ENCODE data around the gene C5orf58.
A peak's percentile ranks its signal among the peaks of the same experiment; 100 is the strongest.
"Not testable (repeated sequence)": the region's sequence is repeated elsewhere in the genome, so short reads cannot be mapped to it uniquely, and the experiment has no call there.

C5orf58 gene

GRCh38 chr5:170223906-170224305 lies 8.9 kb upstream of the C5orf58 start:
- DNase-seq (ENCODE audit: low read depth, low spot score) = no peak

- DNase-seq (ENCODE audit: low read depth, low spot score) = peak; percentile 44
Measured at GRCh38 chr5:170225326-170226128, 7.3 kb upstream of the C5orf58 start.

- DNase-seq (ENCODE audit: low read depth, low spot score) = no peak
Measured at GRCh38 chr5:170226129-170226615, 6.6 kb upstream of the C5orf58 start.

DNA sequence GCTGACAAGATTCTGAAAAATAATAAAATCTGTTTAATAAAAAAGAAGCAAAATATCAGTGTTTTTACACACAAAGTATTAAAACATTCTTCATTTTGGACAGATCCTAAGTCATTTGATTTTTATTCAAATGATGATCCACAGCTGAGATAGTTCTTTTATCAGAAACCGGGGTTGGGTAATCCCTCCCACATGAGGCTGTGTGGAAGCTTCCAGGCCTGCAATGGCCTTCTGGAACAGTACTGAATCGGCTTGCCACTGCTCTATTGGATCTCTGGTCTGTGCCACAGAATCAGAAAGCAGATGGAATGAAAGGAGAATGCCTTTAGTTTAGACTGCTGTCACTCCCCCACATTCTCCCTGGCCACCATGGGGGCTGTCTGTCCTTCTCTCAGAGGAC lies 6.1 kb upstream of the C5orf58 start:
- no peak for DNase-seq (ENCODE audit: low read depth, low spot score)

- no peak for DNase-seq (ENCODE audit: low read depth, low spot score)
Measured at GRCh38 chr5:170228762-170229435, 3.9 kb upstream of the C5orf58 start.

- no peak for DNase-seq (ENCODE audit: low read depth, low spot score)
Measured at GRCh38 chr5:170233358-170233892, 640 bp downstream of the C5orf58 start.

- DNase-seq (ENCODE audit: low read depth, low spot score) = no peak
Measured at GRCh38 chr5:170235876-170236864, 3.4 kb downstream of the C5orf58 start.

DNA sequence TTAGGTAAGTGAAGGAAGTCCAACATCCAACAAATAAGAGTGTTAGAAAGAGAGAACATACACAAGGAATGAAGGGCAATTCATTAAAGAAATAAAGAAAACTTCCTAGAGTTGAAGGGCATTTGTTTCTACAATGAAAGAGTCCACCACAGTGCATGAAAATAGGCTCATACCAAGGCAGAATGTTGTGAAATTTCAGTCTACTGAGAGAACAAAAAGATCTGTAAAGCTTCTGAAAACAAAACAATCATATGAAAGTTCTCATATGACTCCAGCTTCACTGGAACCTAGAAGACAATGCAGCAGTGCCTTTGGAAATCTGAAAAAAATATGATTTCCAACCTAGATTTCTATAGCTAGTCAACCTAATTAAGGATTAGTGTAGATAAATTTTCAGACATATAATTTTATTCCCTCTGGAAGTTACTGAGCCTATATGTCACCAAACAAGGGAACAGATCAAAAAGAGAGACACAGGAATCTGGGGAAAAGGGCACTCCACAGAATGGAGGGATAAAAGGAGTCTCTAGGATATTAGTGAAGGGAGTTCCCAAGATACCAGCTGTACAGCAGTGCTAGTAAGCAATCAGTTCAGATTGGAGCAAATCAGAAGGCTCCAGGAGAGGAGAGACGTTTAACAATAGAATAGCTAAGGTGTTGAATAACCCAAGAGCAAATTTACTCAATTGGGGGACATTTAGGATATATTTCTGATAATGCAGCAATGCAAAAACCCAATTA lies 5.8 kb downstream of the C5orf58 start:
- DNase-seq (ENCODE audit: low read depth, low spot score) = no peak

DNA sequence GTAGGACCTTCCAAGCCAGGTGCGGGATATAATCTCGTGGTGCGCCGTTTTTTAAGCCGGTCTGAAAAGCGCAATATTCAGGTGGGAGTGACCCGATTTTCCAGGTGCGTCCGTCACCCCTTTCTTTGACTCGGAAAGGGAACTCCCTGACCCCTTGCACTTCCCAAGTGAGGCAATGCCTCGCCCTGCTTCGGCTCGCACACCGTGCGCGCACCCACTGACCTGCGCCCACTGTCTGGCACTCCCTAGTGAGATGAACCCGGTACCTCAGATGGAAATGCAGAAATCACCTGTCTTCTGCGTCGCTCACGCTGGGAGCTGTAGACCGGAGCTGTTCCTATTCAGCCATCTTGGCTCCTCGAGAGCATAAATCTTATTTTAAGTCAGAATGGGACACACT lies 12.7 kb downstream of the C5orf58 start:
- DNase-seq (ENCODE audit: low read depth, low spot score) = not testable (repeated sequence)

GRCh38 chr5:170246126-170246870 lies 13.5 kb downstream of the C5orf58 start:
- no peak for DNase-seq (ENCODE audit: low read depth, low spot score)

DNA sequence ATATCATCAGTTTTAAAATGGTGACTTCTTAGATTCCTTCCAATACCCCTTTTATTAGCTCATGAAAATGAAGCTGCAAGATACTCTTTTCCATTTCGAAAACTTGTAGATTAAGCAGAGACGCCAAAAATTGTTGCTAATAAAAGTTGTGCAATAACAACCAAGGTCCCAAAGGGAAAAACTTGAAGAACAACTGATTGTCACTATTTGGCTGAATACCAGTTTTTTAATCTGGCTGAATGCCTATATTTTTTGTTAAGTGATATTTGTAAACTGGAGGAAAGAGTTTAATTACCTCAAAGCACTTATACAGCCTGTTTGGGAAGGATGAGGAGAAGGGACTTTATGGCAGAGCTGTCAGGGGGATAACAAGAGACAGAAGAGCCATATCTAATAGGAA lies 14.6 kb downstream of the C5orf58 start:
- no peak for DNase-seq (ENCODE audit: low read depth, low spot score)

DNA sequence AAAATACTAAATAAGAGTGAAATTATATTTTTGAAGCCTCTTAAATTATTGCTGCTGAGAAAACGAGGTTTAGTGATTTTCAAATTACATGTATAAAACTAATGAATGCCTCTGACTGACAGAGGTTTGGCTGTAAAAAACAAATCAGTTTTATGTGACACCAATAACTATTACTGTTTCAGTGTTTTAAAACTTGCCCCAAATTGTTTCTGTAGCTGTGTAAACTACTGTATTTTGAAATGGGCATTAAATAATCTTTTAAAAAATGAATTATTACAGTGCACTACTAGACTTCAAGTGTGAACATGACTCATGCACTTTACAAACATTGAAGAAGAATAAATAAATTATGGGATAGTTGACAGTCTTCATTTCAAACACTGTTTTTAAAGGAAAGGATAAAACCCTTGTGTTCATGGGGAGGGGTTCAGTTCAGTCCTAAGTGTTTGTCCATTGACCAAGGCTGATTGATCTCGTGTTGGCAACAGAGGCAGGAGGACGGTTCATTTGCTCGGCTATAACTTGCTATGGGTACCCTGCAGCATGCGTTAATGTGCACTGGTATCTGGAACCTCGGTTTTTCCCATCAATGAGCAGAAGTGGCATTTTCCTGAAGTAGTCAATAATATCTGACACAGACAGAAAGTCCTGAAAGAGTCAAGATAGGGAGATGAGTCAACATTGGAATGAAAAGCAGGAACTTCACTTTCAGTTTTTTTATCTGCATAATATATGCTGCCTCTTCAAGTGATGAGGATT lies 15.6 kb downstream of the C5orf58 start:
- DNase-seq (ENCODE audit: low read depth, low spot score) = no peak

DNA sequence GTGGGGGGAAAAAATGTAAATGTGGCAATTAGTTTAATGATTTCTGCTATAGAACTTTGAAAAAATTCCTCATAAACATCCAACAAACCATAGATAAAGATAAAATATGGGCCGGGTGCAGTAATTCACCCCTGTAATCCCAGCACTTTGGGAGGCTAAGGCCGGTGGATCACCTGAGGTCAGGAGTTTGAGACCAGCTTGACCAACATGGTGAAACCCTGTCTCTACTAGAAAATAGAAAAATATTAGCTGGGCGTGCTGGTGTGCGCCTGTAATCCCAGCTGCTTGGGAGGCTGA lies 16.1 kb downstream of the C5orf58 start:
- not testable (repeated sequence) for DNase-seq (ENCODE audit: low read depth, low spot score)

- DNase-seq (ENCODE audit: low read depth, low spot score) = no peak
Measured at GRCh38 chr5:170249355-170249754, 16.6 kb downstream of the C5orf58 start.

GRCh38 chr5:170250810-170251317 lies 18.1 kb downstream of the C5orf58 start:
- DNase-seq (ENCODE audit: low read depth, low spot score) = no peak

GRCh38 chr5:170251462-170251861 lies 18.7 kb downstream of the C5orf58 start:
- DNase-seq (ENCODE audit: low read depth, low spot score) = no peak

- no peak for DNase-seq (ENCODE audit: low read depth, low spot score)
Measured at GRCh38 chr5:170252109-170252508, 19.3 kb downstream of the C5orf58 start.

- no peak for DNase-seq (ENCODE audit: low read depth, low spot score)
Measured at GRCh38 chr5:170252720-170253350, 20.1 kb downstream of the C5orf58 start.

GRCh38 chr5:170254056-170254455 lies 21.3 kb downstream of the C5orf58 start:
- DNase-seq (ENCODE audit: low read depth, low spot score) = no peak
